Caco-2 (cell line): ENCODE results near the gene TLR10. TPM values are rescaled to one million over a fixed set of nuclear protein-coding genes. Genes with fewer than 3 reads are reported as not detected.

Source experiments
- BruUV-seq: library from RNA; stranded (reverse); fragments of 400-500 nt; replicated peaks from 2 replicates; lab custom pipeline; 2021; lab: Mats Ljungman, UMichigan
- CTCF ChIA-PET: fragments of 300-600 bp; sonication (Branson Sonifier 250); formaldehyde crosslinking; loops from one replicate; lab custom pipeline; 2022; ENCODE audit warnings: antibody characterized with exemption; lab: Charles Lee
- POLR2A ChIA-PET: fragments of 300-600 bp; sonication (Branson Sonifier 250); formaldehyde crosslinking; loops from one replicate; lab custom pipeline; 2022; ENCODE audit warnings: antibody characterized with exemption; lab: Charles Lee
- DNase-seq, 2 experiments: peaks; one replicate each; pipeline versions ENCODE4 v3.0.0 to v3.0.0-alpha.2; 2020 to 2022
- H3K27me3 ChIP-seq: replicated peaks from 2 replicates; pipeline ENCODE4 v1.6.0; 2011; ENCODE audit warnings: low read length; ENCODE audit not compliant: control insufficient read depth, insufficient read depth
- H3K36me3 ChIP-seq: 2 replicates; pipeline ENCODE4 v1.5.1; 2011; ENCODE audit warnings: low read length; ENCODE audit not compliant: control insufficient read depth, insufficient read depth
- H3K4me1 ChIP-seq: fragments of 250-450 bp; sonication (Bioruptor Pico); 2 replicates; pipeline ENCODE4 v1.5.1; 2020; ENCODE audit warnings: mild to moderate bottlenecking
- H3K4me3 ChIP-seq: 2 replicates; pipeline ENCODE4 v1.5.1; 2011; ENCODE audit warnings: low read depth, mild to moderate bottlenecking, control low read depth, low read length
- H3K9me3 ChIP-seq: fragments of 250-450 bp; sonication (Bioruptor Pico); 2 replicates; pipeline ENCODE4 v1.5.1; 2020; ENCODE audit warnings: mild to moderate bottlenecking, moderate library complexity
- H3K27ac Mint-ChIP-seq: one replicate; pipeline ENCODE4 v1.8.0; 2022; ENCODE audit warnings: mixed read lengths; ENCODE audit not compliant: unreplicated experiment
- H3K27me3 Mint-ChIP-seq: one replicate; pipeline ENCODE4 v1.8.0; 2022; ENCODE audit warnings: mixed read lengths; ENCODE audit not compliant: insufficient read depth, unreplicated experiment
- H3K36me3 Mint-ChIP-seq: one replicate; pipeline ENCODE4 v1.8.0; 2022; ENCODE audit warnings: mild to moderate bottlenecking, mixed read lengths; ENCODE audit not compliant: insufficient read depth, unreplicated experiment
- H3K4me1 Mint-ChIP-seq: one replicate; pipeline ENCODE4 v1.8.0; 2022; ENCODE audit warnings: low read depth, mixed read lengths; ENCODE audit not compliant: unreplicated experiment
- H3K4me3 Mint-ChIP-seq: one replicate; pipeline ENCODE4 v1.8.0; 2022; ENCODE audit warnings: mild to moderate bottlenecking, moderate library complexity, mixed read lengths; ENCODE audit not compliant: unreplicated experiment
- H3K9me3 Mint-ChIP-seq: one replicate; pipeline ENCODE4 v1.8.0; 2022; ENCODE audit warnings: mixed read lengths; ENCODE audit not compliant: unreplicated experiment
- intact Hi-C: fragments of 100-400 bp; cut with micrococcal nuclease; formaldehyde crosslinking; loops from one replicate; pipeline ENCODE4 v1.10.0; 2022; ENCODE audit not compliant: unreplicated experiment
- total RNA-seq: library from RNA; stranded (reverse); gene quantifications from 2 replicates; pipeline ENCODE4 v1.2.3, GENCODE V29; 2022
- TF ChIP-seq, protein P1 (sequence below), 2 experiments: fragments of 200-600 bp in 1 of 2; IDR thresholded peaks; 1 replicate in 1 of 2; 2 replicates in 1 of 2; pipeline versions ENCODE4 v1.5.1 to v1.8.0; 2011 to 2022; ENCODE audit warnings: antibody characterized with exemption in 1 of 2, control low read depth in 1 of 2, inconsistent platforms in 1 of 2, low read depth in 1 of 2, low read length in 1 of 2, mild to moderate bottlenecking in 1 of 2, moderate library complexity in 1 of 2; ENCODE audit not compliant: insufficient read depth in 1 of 2, severe bottlenecking in 1 of 2, unreplicated experiment in 1 of 2

The TLR10 gene
- total RNA-seq, 1 experiment from 2014 or later: not detected

- intact Hi-C loops: no loop called here
- TF ChIP-seq, protein P1, sequence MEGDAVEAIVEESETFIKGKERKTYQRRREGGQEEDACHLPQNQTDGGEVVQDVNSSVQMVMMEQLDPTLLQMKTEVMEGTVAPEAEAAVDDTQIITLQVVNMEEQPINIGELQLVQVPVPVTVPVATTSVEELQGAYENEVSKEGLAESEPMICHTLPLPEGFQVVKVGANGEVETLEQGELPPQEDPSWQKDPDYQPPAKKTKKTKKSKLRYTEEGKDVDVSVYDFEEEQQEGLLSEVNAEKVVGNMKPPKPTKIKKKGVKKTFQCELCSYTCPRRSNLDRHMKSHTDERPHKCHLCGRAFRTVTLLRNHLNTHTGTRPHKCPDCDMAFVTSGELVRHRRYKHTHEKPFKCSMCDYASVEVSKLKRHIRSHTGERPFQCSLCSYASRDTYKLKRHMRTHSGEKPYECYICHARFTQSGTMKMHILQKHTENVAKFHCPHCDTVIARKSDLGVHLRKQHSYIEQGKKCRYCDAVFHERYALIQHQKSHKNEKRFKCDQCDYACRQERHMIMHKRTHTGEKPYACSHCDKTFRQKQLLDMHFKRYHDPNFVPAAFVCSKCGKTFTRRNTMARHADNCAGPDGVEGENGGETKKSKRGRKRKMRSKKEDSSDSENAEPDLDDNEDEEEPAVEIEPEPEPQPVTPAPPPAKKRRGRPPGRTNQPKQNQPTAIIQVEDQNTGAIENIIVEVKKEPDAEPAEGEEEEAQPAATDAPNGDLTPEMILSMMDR (IDR thresholded peaks at IDR 0.05; ENCODE audit: insufficient read depth in 1 of 2, low read depth in 1 of 2, low read length in 1 of 2, severe bottlenecking in 1 of 2, unreplicated experiment in 1 of 2): no peak
- no peaks in the 10 kb centered on the region for H3K9me3 Mint-ChIP-seq
- Histone ChIP-seq H3K27me3 (no peaks in the 10 kb centered on the region), H3K36me3 (no peaks in the 10 kb centered on the region), H3K4me3 (no peak overlapping the region), H3K4me1 (no peaks in the 10 kb centered on the region), H3K9me3 (no peaks in the 10 kb centered on the region)
- H3K4me1 Mint-ChIP-seq: no peaks in the 10 kb centered on the region
- H3K27me3 Mint-ChIP-seq: peaks cover 3% of the 10 kb centered on the region
- H3K36me3 Mint-ChIP-seq: no peaks in the 10 kb centered on the region
- ChIA-PET POLR2A (no interaction called here), CTCF (no interaction called here)
- no peak overlapping the region for H3K27ac Mint-ChIP-seq
- H3K4me3 Mint-ChIP-seq: no peak overlapping the region
- BruUV-seq: no TSS peak
- DNase-seq: peak; percentile 43 to 60
Observed at GRCh38 chr4:38818441-38818976, 35.7 kb upstream of the TLR10 start.

GRCh38 chr4:38815885-38816782 lies 33.3 kb upstream of the TLR10 start:
- no TSS peak for BruUV-seq
- H3K4me3 Mint-ChIP-seq: no peak overlapping the region

GRCh38 chr4:38814386-38814785 lies 31.6 kb upstream of the TLR10 start:
- H3K9me3 ChIP-seq: no peaks in the 10 kb centered on the region
- no peaks in the 10 kb centered on the region for H3K36me3 ChIP-seq
- BruUV-seq: no TSS peak
- no peaks in the 10 kb centered on the region for H3K9me3 Mint-ChIP-seq
- no peak for DNase-seq
- intact Hi-C loops: no loop called here
- H3K27ac Mint-ChIP-seq: no peak overlapping the region
- H3K27me3 ChIP-seq: no peaks in the 10 kb centered on the region
- POLR2A ChIA-PET: no interaction called here
- TF ChIP-seq, protein P1 (IDR thresholded peaks at IDR 0.05; ENCODE audit: insufficient read depth in 1 of 2, low read depth in 1 of 2, low read length in 1 of 2, severe bottlenecking in 1 of 2, unreplicated experiment in 1 of 2): no peak
- H3K4me1 Mint-ChIP-seq: no peaks in the 10 kb centered on the region
- no peaks in the 10 kb centered on the region for H3K27me3 Mint-ChIP-seq
- no peak overlapping the region for H3K4me3 ChIP-seq
- H3K4me1 ChIP-seq: no peaks in the 10 kb centered on the region
- no peak overlapping the region for H3K4me3 Mint-ChIP-seq
- CTCF ChIA-PET: no interaction called here
- no peaks in the 10 kb centered on the region for H3K36me3 Mint-ChIP-seq

More at GRCh38 chr4:38815885-38816782, 33.3 kb upstream of the TLR10 start:
- Mint-ChIP-seq H3K27ac (no peak overlapping the region), H3K9me3 (no peaks in the 10 kb centered on the region), H3K27me3 (peaks cover 3% of the 10 kb centered on the region), H3K36me3 (no peaks in the 10 kb centered on the region), H3K4me1 (no peaks in the 10 kb centered on the region)
- TF ChIP-seq, protein P1 (IDR thresholded peaks at IDR 0.05; ENCODE audit: insufficient read depth in 1 of 2, low read depth in 1 of 2, low read length in 1 of 2, severe bottlenecking in 1 of 2, unreplicated experiment in 1 of 2): no peak
- Histone ChIP-seq H3K4me3 (no peak overlapping the region), H3K4me1 (no peaks in the 10 kb centered on the region), H3K9me3 (no peaks in the 10 kb centered on the region), H3K27me3 (no peaks in the 10 kb centered on the region), H3K36me3 (no peaks in the 10 kb centered on the region)
- CTCF ChIA-PET: no interaction called here
- intact Hi-C loops: no loop called here
- DNase-seq: no peak
- POLR2A ChIA-PET: no interaction called here
